ENCODE results near the gene HOXB8.

HOXB8 gene

DNA sequence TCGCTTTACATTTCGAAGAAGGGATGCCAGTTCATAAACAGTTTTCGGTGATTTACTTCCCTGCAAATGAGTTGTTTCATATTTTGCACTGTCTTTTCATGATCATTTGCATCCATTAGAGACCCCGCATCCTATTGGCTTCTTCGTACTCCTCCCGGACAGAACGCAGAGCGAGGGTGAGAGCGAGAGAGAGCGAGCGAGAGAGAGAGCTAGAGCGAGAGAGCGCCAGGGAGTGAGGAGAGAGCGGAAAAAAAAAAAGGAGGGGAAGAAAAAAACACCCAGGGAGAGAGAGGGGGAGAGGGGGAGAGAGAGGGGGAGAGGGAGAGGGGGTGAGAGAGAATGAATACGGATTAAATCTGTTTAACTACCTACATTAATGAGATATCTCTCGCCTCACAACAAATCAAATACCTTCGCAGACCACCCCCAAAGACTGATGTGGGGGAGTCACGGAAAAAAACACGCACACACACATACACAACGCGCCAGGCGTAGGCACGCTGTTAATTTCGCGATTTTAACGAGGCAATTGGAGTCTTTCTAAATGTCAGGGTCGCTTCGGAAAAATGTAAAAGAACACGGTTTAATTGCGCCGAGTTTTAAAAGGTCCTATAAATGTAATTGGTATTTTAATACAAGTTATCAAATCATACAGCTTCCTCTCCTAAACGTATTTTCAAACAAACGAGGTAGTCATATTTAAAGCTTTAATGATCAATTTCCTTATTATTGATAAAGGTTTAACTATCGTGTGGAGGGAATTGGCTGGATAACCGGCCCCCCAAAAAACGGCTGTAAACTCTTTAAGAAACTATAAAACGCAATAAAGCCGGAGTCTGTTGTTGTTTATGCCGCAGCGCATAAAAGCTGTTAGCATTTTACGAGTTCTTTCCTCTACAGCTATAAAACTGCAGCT lies at the start of gene HOXB8:
Gene HOXB8, minus strand, starts transcription at position 246 of the 916 bp plus-strand sequence. CDS start 588 bp downstream, outside the sequence.
- TF ChIP-seq EZH2phosphoT487 (conservative IDR thresholded peaks at IDR 0.05; ENCODE audit: low read length) (no peak), CTCF (IDR thresholded peaks at IDR 0.05; ENCODE audit: insufficient read depth, low read length, poor library complexity, severe bottlenecking) (no peak)
- no peaks in the 10 kb centered on the region for H3K9me3 ChIP-seq (ENCODE audit: insufficient read depth, low read length)
- H3K9me2 ChIP-seq (replicated peaks; ENCODE audit: insufficient read depth, low read length): no peaks in the 10 kb centered on the region
- H3F3A ChIP-seq (ENCODE audit: insufficient read depth): no peaks in the 10 kb centered on the region
- H3K4me2 ChIP-seq (ENCODE audit: low read depth, low read length, poor library complexity, severe bottlenecking): no peak within 1 kb of the TSS
- H3K36me3 ChIP-seq (ENCODE audit: low read length): no peaks in the 10 kb centered on the region
- H2AFZ ChIP-seq (ENCODE audit: low read depth, low read length, severe bottlenecking): no peak within 1 kb of the TSS
- H3K79me2 ChIP-seq (ENCODE audit: insufficient read depth, low read length): no peaks in the 10 kb centered on the region
- H3K27ac ChIP-seq (ENCODE audit: low read depth, low read length): no peak within 1 kb of the TSS
- H3K27me3 ChIP-seq (ENCODE audit: low read length): no peaks in the 10 kb centered on the region
- no peaks in the 10 kb centered on the region for H4K20me1 ChIP-seq (ENCODE audit: low read depth, low read length)
- H3K9ac ChIP-seq (ENCODE audit: low read length): no peak within 1 kb of the TSS
- no peak within 1 kb of the TSS for H3K4me3 ChIP-seq (ENCODE audit: insufficient read depth, low read length, poor library complexity, severe bottlenecking)

- H3K9me3 ChIP-seq (ENCODE audit: insufficient read depth, low read length): no peaks in the 10 kb centered on the region
- H3K27ac ChIP-seq (ENCODE audit: low read depth, low read length): no peak overlapping the region
- no peak overlapping the region for H2AFZ ChIP-seq (ENCODE audit: low read depth, low read length, severe bottlenecking)
- no peaks in the 10 kb centered on the region for H3K79me2 ChIP-seq (ENCODE audit: insufficient read depth, low read length)
- no peaks in the 10 kb centered on the region for H4K20me1 ChIP-seq (ENCODE audit: low read depth, low read length)
- H3F3A ChIP-seq (ENCODE audit: insufficient read depth): no peaks in the 10 kb centered on the region
- no peak overlapping the region for H3K4me3 ChIP-seq (ENCODE audit: insufficient read depth, low read length, poor library complexity, severe bottlenecking)
- H3K27me3 ChIP-seq (ENCODE audit: low read length): no peaks in the 10 kb centered on the region
- no peak overlapping the region for H3K4me2 ChIP-seq (ENCODE audit: low read depth, low read length, poor library complexity, severe bottlenecking)
- no peak overlapping the region for H3K9ac ChIP-seq (ENCODE audit: low read length)
- H3K9me2 ChIP-seq (replicated peaks; ENCODE audit: insufficient read depth, low read length): no peaks in the 10 kb centered on the region
- H3K36me3 ChIP-seq (ENCODE audit: low read length): no peaks in the 10 kb centered on the region
- no peak for TF ChIP-seq EZH2phosphoT487 (conservative IDR thresholded peaks at IDR 0.05; ENCODE audit: low read length)
Measured at GRCh38 chr17:48663134-48663924, 48.2 kb upstream of the HOXB8 start.

DNA sequence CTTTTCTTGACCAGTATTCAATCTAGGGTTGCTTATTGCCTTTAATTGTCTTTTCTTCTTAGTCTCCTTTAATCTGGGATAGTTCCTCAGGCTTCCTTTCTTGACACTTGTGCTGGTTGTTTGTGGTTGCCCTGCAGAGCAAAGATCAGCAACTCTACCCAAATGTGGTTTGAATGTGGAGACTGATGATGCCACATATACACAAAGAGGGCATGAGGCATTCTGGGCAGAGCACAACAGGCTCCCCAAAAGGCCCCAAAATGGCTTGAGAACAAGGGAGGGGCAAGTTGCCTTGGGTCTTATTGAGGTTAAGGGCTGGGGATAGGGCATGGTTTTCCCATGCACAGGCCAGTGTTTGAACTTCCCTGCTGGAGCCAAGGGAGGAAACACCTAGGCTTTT lies 40.8 kb upstream of the HOXB8 start:
- H3K9me3 ChIP-seq (ENCODE audit: insufficient read depth, low read length): no peaks in the 10 kb centered on the region
- no peaks in the 10 kb centered on the region for H3K79me2 ChIP-seq (ENCODE audit: insufficient read depth, low read length)

More for the DNA sequence above, 40.8 kb upstream of the HOXB8 start:
- TF ChIP-seq CTCF (IDR thresholded peaks at IDR 0.05; ENCODE audit: insufficient read depth, low read length, poor library complexity, severe bottlenecking) (no peak), EZH2phosphoT487 (conservative IDR thresholded peaks at IDR 0.05; ENCODE audit: low read length) (no peak)
- Histone ChIP-seq H3K4me3 (ENCODE audit: insufficient read depth, low read length, poor library complexity, severe bottlenecking) (no peak overlapping the region), H3K27me3 (ENCODE audit: low read length) (no peaks in the 10 kb centered on the region), H3K27ac (ENCODE audit: low read depth, low read length) (no peak overlapping the region), H3F3A (ENCODE audit: insufficient read depth) (no peaks in the 10 kb centered on the region), H2AFZ (ENCODE audit: low read depth, low read length, severe bottlenecking) (no peak overlapping the region), H3K4me2 (ENCODE audit: low read depth, low read length, poor library complexity, severe bottlenecking) (no peak overlapping the region), H3K9me2 (replicated peaks; ENCODE audit: insufficient read depth, low read length) (no peaks in the 10 kb centered on the region), H3K36me3 (ENCODE audit: low read length) (no peaks in the 10 kb centered on the region), H3K9ac (ENCODE audit: low read length) (no peak overlapping the region), H4K20me1 (ENCODE audit: low read depth, low read length) (no peaks in the 10 kb centered on the region)

Measured in SU-DHL-6 (cell line).